DMS 273 (cell line): ENCODE data around the gene CLDN20.
"Not testable (repeated sequence)": the region's sequence is repeated elsewhere in the genome, so short reads cannot be mapped to it uniquely, and the experiment has no call there.

ENCODE experiments used
- DNase-seq: peaks from one replicate; lab custom pipeline; 2025; ENCODE audit not compliant: unreplicated experiment; lab: John Stamatoyannopoulos, UW

Gene CLDN20

GRCh38 chr6:155310596-155310995 lies 46.8 kb downstream of the CLDN20 start:
- DNase-seq = no peak

GRCh38 chr6:155311086-155311485 lies 47.3 kb downstream of the CLDN20 start:
- peak; percentile 32 for DNase-seq

- no peak for DNase-seq
Observed at GRCh38 chr6:155311583-155311982, 47.8 kb downstream of the CLDN20 start.

GRCh38 chr6:155312950-155313349 lies 49.1 kb downstream of the CLDN20 start:
- DNase-seq = not testable (repeated sequence)

- DNase-seq = peak; percentile 66
Observed at GRCh38 chr6:155313602-155314091, 49.8 kb downstream of the CLDN20 start.

- DNase-seq = peak; percentile 99
Observed at GRCh38 chr6:155314092-155314772, 50.4 kb downstream of the CLDN20 start, which contains the start of gene TFB1M. Gene TFB1M, minus strand, starts transcription at chr6:155314484. Its CDS starts 56 bp downstream, at chr6:155314428.

- peak; percentile 95 for DNase-seq
Observed at GRCh38 chr6:155314773-155315515, 51.1 kb downstream of the CLDN20 start.

- DNase-seq = no peak
Observed at GRCh38 chr6:155315516-155315871, 51.7 kb downstream of the CLDN20 start.

- DNase-seq = no peak
Observed at GRCh38 chr6:155316419-155316818, 52.6 kb downstream of the CLDN20 start.

- DNase-seq = peak; percentile 13
Observed at GRCh38 chr6:155317186-155317585, 53.4 kb downstream of the CLDN20 start.

- DNase-seq = no peak
Observed at GRCh38 chr6:155319902-155320301, 56.1 kb downstream of the CLDN20 start.

- DNase-seq = no peak
Observed at GRCh38 chr6:155324172-155324571, 60.4 kb downstream of the CLDN20 start.

GRCh38 chr6:155324993-155325392 lies 61.2 kb downstream of the CLDN20 start:
- DNase-seq = no peak

- DNase-seq = no peak
Observed at GRCh38 chr6:155325700-155326516, 62.1 kb downstream of the CLDN20 start.
